WTC11 (cell line): ENCODE data around the gene MAX. TPM values are rescaled to one million over a fixed set of nuclear protein-coding genes. Genes with fewer than 3 reads are reported as not detected.
"Not testable (repeated sequence)": the region's sequence is repeated elsewhere in the genome, so short reads cannot be mapped to it uniquely, and the experiment has no call there.

ENCODE experiments used
- ATAC-seq: fragments of 200-7000 bp; cut with Tn5 transposase; 2 replicates; pipeline ENCODE4 v1.10.0; 2021; ENCODE audit warnings: mild to moderate bottlenecking, moderate library complexity
- CTCF ChIA-PET: fragments of 300-600 bp; sonication (Branson Sonifier 250); formaldehyde crosslinking; loops from one replicate; lab custom pipeline; 2021; ENCODE audit warnings: antibody characterized with exemption; lab: Charles Lee
- POLR2A ChIA-PET: fragments of 350-600 bp; sonication (Branson Sonifier 250); formaldehyde crosslinking; loops from one replicate; lab custom pipeline; 2021; ENCODE audit warnings: antibody characterized with exemption; lab: Charles Lee
- DNase-seq: peaks from one replicate; pipeline ENCODE4 v3.0.0; 2021; ENCODE audit warnings: low spot score
- H3K27ac Mint-ChIP-seq: 2 replicates; pipeline ENCODE4 v1.8.0; 2021; ENCODE audit warnings: mixed read lengths
- H3K27me3 Mint-ChIP-seq: 2 replicates; pipeline ENCODE4 v1.8.0; 2021; ENCODE audit warnings: low read depth, mild to moderate bottlenecking, moderate library complexity, mixed read lengths
- H3K36me3 Mint-ChIP-seq: 2 replicates; pipeline ENCODE4 v1.8.0; 2021; ENCODE audit warnings: mixed read lengths
- H3K4me1 Mint-ChIP-seq: 2 replicates; pipeline ENCODE4 v1.8.0; 2022; ENCODE audit warnings: mixed read lengths
- H3K4me3 Mint-ChIP-seq: 2 replicates; pipeline ENCODE4 v1.8.0; 2021; ENCODE audit warnings: mild to moderate bottlenecking, moderate library complexity, mixed read lengths
- H3K9me3 Mint-ChIP-seq: 2 replicates; pipeline ENCODE4 v1.8.0; 2021; ENCODE audit warnings: mixed read lengths
- CBFB ChIP-seq: sonication (generic); formaldehyde crosslinking; IDR thresholded peaks from 2 replicates; pipeline ENCODE4 v1.8.1; 2022; ENCODE audit warnings: mild to moderate bottlenecking, low read depth, missing genetic modification reagents
- CREM ChIP-seq: sonication (generic); formaldehyde crosslinking; IDR thresholded peaks from 2 replicates; pipeline ENCODE4 v1.8.1; 2022; ENCODE audit warnings: mild to moderate bottlenecking, missing genetic modification reagents, moderate library complexity
- CTCF ChIP-seq: fragments of 200-600 bp; IDR thresholded peaks from 2 replicates; pipeline ENCODE4 v1.8.0; 2022; ENCODE audit warnings: antibody characterized with exemption
- FOXK1 ChIP-seq: sonication (generic); formaldehyde crosslinking; IDR thresholded peaks from 2 replicates; pipeline ENCODE4 v1.8.0; 2022; ENCODE audit warnings: mild to moderate bottlenecking, moderate library complexity, missing genetic modification reagents
- FOXP1 ChIP-seq: sonication (generic); formaldehyde crosslinking; IDR thresholded peaks from 2 replicates; pipeline ENCODE4 v1.8.0; 2022; ENCODE audit warnings: missing genetic modification reagents, mild to moderate bottlenecking, moderate library complexity, borderline replicate concordance
- GTF2I ChIP-seq: fragments of 250-450 bp; sonication (Bioruptor Pico); conservative IDR thresholded peaks from 2 replicates; pipeline ENCODE4 v1.4.0; 2021; ENCODE audit warnings: mild to moderate bottlenecking
- NR3C1 ChIP-seq: sonication (generic); formaldehyde crosslinking; conservative IDR thresholded peaks from 2 replicates; pipeline ENCODE4 v1.8.1; 2023; ENCODE audit warnings: low read depth, mild to moderate bottlenecking, missing genetic modification reagents
- SOX15 ChIP-seq: fragments of 250-450 bp; sonication (Bioruptor Pico); IDR thresholded peaks from 2 replicates; pipeline ENCODE4 v1.9.0; 2021; ENCODE audit warnings: mild to moderate bottlenecking
- ZNF219 ChIP-seq: sonication (generic); formaldehyde crosslinking; IDR thresholded peaks from 2 replicates; pipeline ENCODE4 v1.8.0; 2023; ENCODE audit warnings: missing genetic modification reagents, mild to moderate bottlenecking, borderline replicate concordance
- ZNF232 ChIP-seq: sonication (generic); formaldehyde crosslinking; IDR thresholded peaks from 2 replicates; pipeline ENCODE4 v1.8.0; 2022; ENCODE audit warnings: mild to moderate bottlenecking, missing genetic modification reagents
- ZNF416 ChIP-seq: fragments of 250-450 bp; sonication (Bioruptor Pico); IDR thresholded peaks from 2 replicates; pipeline ENCODE4 v1.9.0; 2021; ENCODE audit warnings: mild to moderate bottlenecking, inconsistent platforms
- ZSCAN18 ChIP-seq: fragments of 250-450 bp; sonication (Bioruptor Pico); IDR thresholded peaks from 2 replicates; pipeline ENCODE4 v2.1.2; 2022; ENCODE audit warnings: mild to moderate bottlenecking, moderate library complexity
- total RNA-seq: library from RNA; stranded (reverse); gene quantifications from 3 replicates; pipeline ENCODE4 v1.2.3, GENCODE V29; 2021
- TF ChIP-seq, protein P1 (sequence below): sonication (generic); formaldehyde crosslinking; IDR thresholded peaks from 2 replicates; pipeline ENCODE4 v1.8.0; 2022; ENCODE audit warnings: mild to moderate bottlenecking, missing genetic modification reagents
- TF ChIP-seq, protein P2 (sequence below): sonication (generic); formaldehyde crosslinking; IDR thresholded peaks from 2 replicates; pipeline ENCODE4 v1.8.1; 2022; ENCODE audit warnings: low read depth, mild to moderate bottlenecking, moderate library complexity, missing genetic modification reagents, borderline replicate concordance
- TF ChIP-seq, protein P3 (sequence below): fragments of 250-450 bp; sonication (Bioruptor Pico); IDR thresholded peaks from 2 replicates; pipeline ENCODE4 v1.9.0; 2021; ENCODE audit warnings: mild to moderate bottlenecking, borderline replicate concordance
- TF ChIP-seq, protein P4 (sequence below): fragments of 250-450 bp; sonication (Bioruptor Pico); IDR thresholded peaks from 2 replicates; pipeline ENCODE4 v1.9.0; 2021; ENCODE audit warnings: mild to moderate bottlenecking

Gene MAX
- total RNA-seq, 1 experiment from 2014 or later, result 58.5 TPM

DNA sequence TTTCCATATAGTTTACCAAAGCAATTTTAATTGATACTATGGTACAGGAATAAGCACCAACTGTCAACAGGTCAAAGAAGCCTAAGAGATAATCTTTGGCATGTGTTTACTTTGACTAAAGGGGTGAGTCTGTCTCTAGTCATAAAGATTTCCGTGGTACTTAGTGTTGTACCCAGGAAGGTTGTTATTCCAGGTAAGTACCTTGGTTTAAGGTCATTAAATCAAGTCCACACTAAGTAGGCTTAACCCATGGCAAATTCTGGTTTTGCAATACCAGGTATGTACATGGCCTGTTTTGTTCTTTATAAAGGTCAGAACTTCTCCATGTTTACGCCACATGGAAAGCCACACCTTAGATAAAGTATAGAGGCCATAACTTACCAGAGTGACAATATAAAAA is 10.0 kb downstream of the MAX start:
- CTCF ChIA-PET, result no interaction called here
- Mint-ChIP-seq H3K27me3 (no peaks in the 10 kb centered on the region; the same call in 1 of the 2 replicates), H3K4me1 (peaks cover 11% of the 10 kb centered on the region), H3K27ac (no peak overlapping the region), H3K4me3 (no peak overlapping the region), H3K36me3 (peaks cover 73% of the 10 kb centered on the region), H3K9me3 (peaks cover 19% of the 10 kb centered on the region)
- POLR2A ChIA-PET, result interaction anchor here (0.6 kb wide), 1 partner anchor 104 kb away, joined by 6 read pairs; no protein-coding TSS in a partner anchor
- ATAC-seq, result no peak
- TF ChIP-seq, protein P1, sequence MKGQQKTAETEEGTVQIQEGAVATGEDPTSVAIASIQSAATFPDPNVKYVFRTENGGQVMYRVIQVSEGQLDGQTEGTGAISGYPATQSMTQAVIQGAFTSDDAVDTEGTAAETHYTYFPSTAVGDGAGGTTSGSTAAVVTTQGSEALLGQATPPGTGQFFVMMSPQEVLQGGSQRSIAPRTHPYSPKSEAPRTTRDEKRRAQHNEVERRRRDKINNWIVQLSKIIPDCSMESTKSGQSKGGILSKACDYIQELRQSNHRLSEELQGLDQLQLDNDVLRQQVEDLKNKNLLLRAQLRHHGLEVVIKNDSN (CRISPR knock-in tag), result no peak
- DNase-seq, result no peak

DNA sequence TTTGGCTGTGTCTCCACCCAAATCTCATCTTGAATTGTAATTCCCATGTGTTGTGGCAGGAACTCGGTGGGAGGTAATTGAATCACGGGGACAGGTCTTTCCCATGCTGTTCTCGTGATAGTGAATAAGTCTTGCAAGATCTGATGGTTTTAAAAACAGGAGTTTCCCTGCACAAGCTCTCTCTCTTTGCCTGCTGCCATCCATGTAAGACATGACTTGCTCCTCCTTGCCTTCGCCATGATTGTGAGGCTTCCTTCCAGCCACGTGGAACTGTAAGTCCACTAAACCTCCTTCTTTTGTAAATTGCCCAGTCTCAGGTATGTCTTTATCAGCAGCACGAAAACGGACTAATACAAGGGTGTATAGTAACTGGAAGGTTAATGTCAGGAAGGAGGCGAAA is 14.5 kb downstream of the MAX start:
- H3K4me3 Mint-ChIP-seq, DNase-seq, H3K27ac Mint-ChIP-seq, H3K27me3 Mint-ChIP-seq, ATAC-seq, CTCF ChIA-PET, POLR2A ChIA-PET: not testable (repeated sequence)
- peaks cover 81% of the 10 kb centered on the region for H3K36me3 Mint-ChIP-seq
- H3K9me3 Mint-ChIP-seq, result peaks cover 41% of the 10 kb centered on the region
- peaks cover 10% of the 10 kb centered on the region for H3K4me1 Mint-ChIP-seq

GRCh38 chr14:65086686-65087085 is 15.6 kb downstream of the MAX start:
- POLR2A ChIA-PET, result interaction anchor here (0.9 kb wide), 1 partner anchor 10 kb away, joined by 3 read pairs; no protein-coding TSS in a partner anchor
- DNase-seq, ATAC-seq, H3K27ac Mint-ChIP-seq, CTCF ChIA-PET, H3K4me3 Mint-ChIP-seq, H3K27me3 Mint-ChIP-seq: not testable (repeated sequence)
- peaks cover 21% of the 10 kb centered on the region for H3K4me1 Mint-ChIP-seq
- H3K36me3 Mint-ChIP-seq, result peaks cover 79% of the 10 kb centered on the region
- peaks cover 41% of the 10 kb centered on the region for H3K9me3 Mint-ChIP-seq

- DNase-seq, result no peak
- H3K27ac Mint-ChIP-seq, result no peak overlapping the region
- ATAC-seq, result no peak
- ChIA-PET POLR2A (no interaction called here), CTCF (interaction anchor here (0.7 kb wide), 1 partner anchor 47 kb away, joined by 3 read pairs; no protein-coding TSS in a partner anchor)
- peaks cover 21% of the 10 kb centered on the region for H3K4me1 Mint-ChIP-seq
- H3K36me3 Mint-ChIP-seq, result peaks cover 68% of the 10 kb centered on the region
- H3K9me3 Mint-ChIP-seq, result peaks cover 41% of the 10 kb centered on the region
- no peaks in the 10 kb centered on the region; the same call in 1 of the 2 replicates for H3K27me3 Mint-ChIP-seq
- no peak overlapping the region for H3K4me3 Mint-ChIP-seq
- TF ChIP-seq SOX15 (CRISPR knock-in tag) (no peak), CTCF (no peak), ZNF232 (no peak), NR3C1 (CRISPR knock-in tag) (no peak), CBFB (no peak), ZNF219 (CRISPR knock-in tag) (no peak), FOXK1 (no peak), FOXP1 (CRISPR knock-in tag) (no peak), ZSCAN18 (CRISPR knock-in tag) (no peak), ZNF416 (no peak), GTF2I (CRISPR knock-in tag) (no peak), CREM (CRISPR knock-in tag) (no peak)
- TF ChIP-seq, protein P2, sequence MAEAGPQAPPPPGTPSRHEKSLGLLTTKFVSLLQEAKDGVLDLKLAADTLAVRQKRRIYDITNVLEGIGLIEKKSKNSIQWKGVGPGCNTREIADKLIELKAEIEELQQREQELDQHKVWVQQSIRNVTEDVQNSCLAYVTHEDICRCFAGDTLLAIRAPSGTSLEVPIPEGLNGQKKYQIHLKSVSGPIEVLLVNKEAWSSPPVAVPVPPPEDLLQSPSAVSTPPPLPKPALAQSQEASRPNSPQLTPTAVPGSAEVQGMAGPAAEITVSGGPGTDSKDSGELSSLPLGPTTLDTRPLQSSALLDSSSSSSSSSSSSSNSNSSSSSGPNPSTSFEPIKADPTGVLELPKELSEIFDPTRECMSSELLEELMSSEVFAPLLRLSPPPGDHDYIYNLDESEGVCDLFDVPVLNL (CRISPR knock-in tag), result no peak
- TF ChIP-seq, protein P3, sequence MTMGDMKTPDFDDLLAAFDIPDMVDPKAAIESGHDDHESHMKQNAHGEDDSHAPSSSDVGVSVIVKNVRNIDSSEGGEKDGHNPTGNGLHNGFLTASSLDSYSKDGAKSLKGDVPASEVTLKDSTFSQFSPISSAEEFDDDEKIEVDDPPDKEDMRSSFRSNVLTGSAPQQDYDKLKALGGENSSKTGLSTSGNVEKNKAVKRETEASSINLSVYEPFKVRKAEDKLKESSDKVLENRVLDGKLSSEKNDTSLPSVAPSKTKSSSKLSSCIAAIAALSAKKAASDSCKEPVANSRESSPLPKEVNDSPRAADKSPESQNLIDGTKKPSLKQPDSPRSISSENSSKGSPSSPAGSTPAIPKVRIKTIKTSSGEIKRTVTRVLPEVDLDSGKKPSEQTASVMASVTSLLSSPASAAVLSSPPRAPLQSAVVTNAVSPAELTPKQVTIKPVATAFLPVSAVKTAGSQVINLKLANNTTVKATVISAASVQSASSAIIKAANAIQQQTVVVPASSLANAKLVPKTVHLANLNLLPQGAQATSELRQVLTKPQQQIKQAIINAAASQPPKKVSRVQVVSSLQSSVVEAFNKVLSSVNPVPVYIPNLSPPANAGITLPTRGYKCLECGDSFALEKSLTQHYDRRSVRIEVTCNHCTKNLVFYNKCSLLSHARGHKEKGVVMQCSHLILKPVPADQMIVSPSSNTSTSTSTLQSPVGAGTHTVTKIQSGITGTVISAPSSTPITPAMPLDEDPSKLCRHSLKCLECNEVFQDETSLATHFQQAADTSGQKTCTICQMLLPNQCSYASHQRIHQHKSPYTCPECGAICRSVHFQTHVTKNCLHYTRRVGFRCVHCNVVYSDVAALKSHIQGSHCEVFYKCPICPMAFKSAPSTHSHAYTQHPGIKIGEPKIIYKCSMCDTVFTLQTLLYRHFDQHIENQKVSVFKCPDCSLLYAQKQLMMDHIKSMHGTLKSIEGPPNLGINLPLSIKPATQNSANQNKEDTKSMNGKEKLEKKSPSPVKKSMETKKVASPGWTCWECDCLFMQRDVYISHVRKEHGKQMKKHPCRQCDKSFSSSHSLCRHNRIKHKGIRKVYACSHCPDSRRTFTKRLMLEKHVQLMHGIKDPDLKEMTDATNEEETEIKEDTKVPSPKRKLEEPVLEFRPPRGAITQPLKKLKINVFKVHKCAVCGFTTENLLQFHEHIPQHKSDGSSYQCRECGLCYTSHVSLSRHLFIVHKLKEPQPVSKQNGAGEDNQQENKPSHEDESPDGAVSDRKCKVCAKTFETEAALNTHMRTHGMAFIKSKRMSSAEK (CRISPR knock-in tag), result no peak
- TF ChIP-seq, protein P4, sequence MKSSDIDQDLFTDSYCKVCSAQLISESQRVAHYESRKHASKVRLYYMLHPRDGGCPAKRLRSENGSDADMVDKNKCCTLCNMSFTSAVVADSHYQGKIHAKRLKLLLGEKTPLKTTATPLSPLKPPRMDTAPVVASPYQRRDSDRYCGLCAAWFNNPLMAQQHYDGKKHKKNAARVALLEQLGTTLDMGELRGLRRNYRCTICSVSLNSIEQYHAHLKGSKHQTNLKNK, result no peak
These were observed 17.5 kb downstream of the MAX start for GRCh38 chr14:65084554-65085505.
